Esophagus squamous epithelium (tissue), 5 donors: ENCODE data around the gene SIK3. TPM values are rescaled to one million over a fixed set of nuclear protein-coding genes. Genes with fewer than 3 reads are reported as not detected.

Source experiments
- DNase-seq: peaks from one replicate; lab custom pipeline; 2025; lab: John Stamatoyannopoulos, UW
- H3K27ac ChIP-seq, 4 donors: fragments of 200-600 bp; sonication (generic); one replicate each; pipeline ENCODE4 v1.5.1; 2016 to 2019; ENCODE audit warnings: mild to moderate bottlenecking in 1 of 4
- H3K27me3 ChIP-seq, 4 donors: fragments of 200-600 bp; sonication (generic); 1 replicate in 3 of 4; 2 replicates in 1 of 4; pipeline versions ENCODE4 v1.5.1 to v1.6.0; 2017 to 2021; ENCODE audit warnings: antibody characterized with exemption in 1 of 4
- H3K36me3 ChIP-seq, 3 donors: fragments of 200-600 bp; sonication (generic); one replicate each; pipeline ENCODE4 v1.5.1; 2016 to 2019
- H3K4me1 ChIP-seq, 3 donors: fragments of 200-600 bp; sonication (generic); one replicate each; pipeline ENCODE4 v1.5.1; 2017 to 2019
- H3K4me3 ChIP-seq, 4 donors: fragments of 200-600 bp; sonication (generic); 1 replicate in 3 of 4; 2 replicates in 1 of 4; pipeline ENCODE4 v1.5.1; 2016 to 2019; ENCODE audit warnings: mild to moderate bottlenecking in 2 of 4, moderate library complexity in 1 of 4
- H3K9me3 ChIP-seq, 3 donors: fragments of 200-600 bp; sonication (generic); one replicate each; pipeline ENCODE4 v1.5.1; 2016 to 2019
- CTCF ChIP-seq, 6 experiments: fragments of 450-650 bp in 4 of 6; fragments of 200-600 bp in 2 of 6; sonication (generic) in 2 of 6; IDR thresholded peaks; one replicate each; pipeline ENCODE4 v1.5.1; 2016 to 2019; ENCODE audit warnings: antibody characterized with exemption in 6 of 6, mild to moderate bottlenecking in 4 of 6, moderate library complexity in 4 of 6
- POLR2A ChIP-seq, 4 donors: fragments of 450-650 bp; IDR thresholded peaks; one replicate each; pipeline ENCODE4 v1.6.1; 2017; ENCODE audit warnings: antibody characterized with exemption in 4 of 4, mild to moderate bottlenecking in 4 of 4, moderate library complexity in 3 of 4
- WGBS, 2 donors: methylation state at CpG; one replicate each; pipeline ENCODE4 v1.1.5; 2018; 5-methylcytosine and 5-hydroxymethylcytosine counted together
- intact Hi-C: fragments of 100-400 bp; cut with DNase I; formaldehyde crosslinking; loops from one replicate; pipeline ENCODE4 v1.15.0; 2022
- small RNA-seq, 4 donors: library from RNA; depleted of rRNA; stranded (forward); fragments of <200 nt; gene quantifications; one replicate each; pipeline ENCODE3, GENCODE V24; 2016
- total RNA-seq, 4 donors: library from RNA; depleted of rRNA; stranded (reverse); fragments of >200 nt; gene quantifications; one replicate each; pipeline ENCODE4 v1.1.0, GENCODE V29; 2016
- donor health status: DM: yes; HTN: yes; CAD: no.

Gene SIK3
- total RNA-seq, 4 donors from 2014 or later = 16.2 to 35.1 (median 20.3) TPM

GRCh38 chr11:116794851-116795250 lies 303.4 kb downstream of the SIK3 start:
- H3K27ac ChIP-seq = no peak overlapping the region
- intact Hi-C loops = loop anchor here (5.0 kb wide), 1 partner anchor 312 kb away; no protein-coding TSS in a partner anchor
- WGBS, 2 donors = 72 to 78% methylated on average over 2 of the region's 2 CpGs
- no peak overlapping the region for H3K4me3 ChIP-seq
- peaks cover 5 to 10% (median 7%) of the 10 kb centered on the region in 3 donors for H3K4me1 ChIP-seq
- no peaks in the 10 kb centered on the region for H3K36me3 ChIP-seq
- no peaks in the 10 kb centered on the region for H3K9me3 ChIP-seq
- TF ChIP-seq POLR2A (IDR thresholded peaks at IDR 0.05) = no peak
- TF ChIP-seq CTCF (IDR thresholded peaks at IDR 0.05) = no peak
- peaks cover 0 to 15% (median 0%) of the 10 kb centered on the region in 4 donors for H3K27me3 ChIP-seq
- DNase-seq = no peak

- Histone ChIP-seq H3K4me1 (peaks cover 5 to 11% (median 7%) of the 10 kb centered on the region in 3 donors), H3K36me3 (no peaks in the 10 kb centered on the region), H3K4me3 (no peak overlapping the region), H3K27ac (no peak overlapping the region), H3K9me3 (no peaks in the 10 kb centered on the region), H3K27me3 (peaks cover 0 to 11% (median 0%) of the 10 kb centered on the region in 4 donors)
- no peak for DNase-seq
- no peak for TF ChIP-seq POLR2A (IDR thresholded peaks at IDR 0.05)
- TF ChIP-seq CTCF (IDR thresholded peaks at IDR 0.05) = no peak
- intact Hi-C loops = no loop called here
- 90 to 100% methylated on average over 1 of the region's 1 CpG for WGBS, 2 donors
Measured at GRCh38 chr11:116793772-116794097, 304.5 kb downstream of the SIK3 start.

Small RNA genes lying within 50 kb of the gene (small RNA-seq; reads per million reads assigned to genes)
- gene AP000936.3 = 0 reads per million in 4 donors
- 0.98 to 4.0 (median 2.0) reads per million in 4 donors for gene RNY4P6

Other genes with a start within 250 kb of the SIK3 start
- gene PAFAH1B2, start 45.9 kb upstream of the SIK3 start, total RNA-seq = 10 to 100 TPM; 33.2 to 64.0 (median 48.5) TPM
- gene SIDT2, start 80.3 kb upstream of the SIK3 start, total RNA-seq = 10 to 100 TPM in 2 of 4 donors, 1 to 10 TPM in 2; 6.9 to 20.0 (median 9.4) TPM
- 1,000 to 10,000 TPM in 1 of 4 donors, 100 to 1,000 TPM in 2, 10 to 100 TPM in 1; 64.8 to 1,356 (median 373) TPM for gene TAGLN, start 100.9 kb upstream of the SIK3 start, total RNA-seq
- gene PCSK7, start 133.6 kb upstream of the SIK3 start, total RNA-seq = 10 to 100 TPM; 28.7 to 53.3 (median 45.0) TPM
- gene RNF214, start 134.2 kb upstream of the SIK3 start, total RNA-seq = 10 to 100 TPM in 1 of 4 donors, 1 to 10 TPM in 3; 5.0 to 10.5 (median 5.6) TPM
- 1 to 10 TPM; 2.0 to 5.7 (median 3.6) TPM for gene BACE1-AS, start 192.9 kb upstream of the SIK3 start, total RNA-seq
- gene BACE1, start 217.8 kb upstream of the SIK3 start, total RNA-seq = 10 to 100 TPM in 3 of 4 donors, 1 to 10 TPM in 1; 7.0 to 16.9 (median 13.9) TPM
- gene CEP164, start 229.4 kb upstream of the SIK3 start, total RNA-seq = 10 to 100 TPM in 2 of 4 donors, 1 to 10 TPM in 2; 7.3 to 20.0 (median 13.0) TPM